RWPE2 (cell line): Measurements from ENCODE around the gene EFCAB12.

Experiments used
- ATAC-seq: fragments of 200-7000 bp; cut with Tn5 transposase; 3 replicates; pipeline ENCODE4 v1.9.1; 2021; ENCODE audit warnings: low read depth
- DNase-seq: peaks from one replicate; pipeline ENCODE4 v3.0.0-alpha.2; 2020; ENCODE audit warnings: low spot score
- H3K27ac ChIP-seq: fragments of 450-650 bp; 2 replicates; pipeline ENCODE4 v1.5.1; 2017; ENCODE audit warnings: mild to moderate bottlenecking; ENCODE audit not compliant: poor library complexity, severe bottlenecking
- H3K27me3 ChIP-seq: fragments of 250-450 bp; sonication (Bioruptor Pico); 2 replicates; pipeline ENCODE4 v1.5.1; 2021; ENCODE audit warnings: mild to moderate bottlenecking, moderate library complexity; ENCODE audit not compliant: insufficient read depth, poor library complexity, severe bottlenecking
- H3K36me3 ChIP-seq: fragments of 250-450 bp; sonication (Bioruptor Pico); 2 replicates; pipeline ENCODE4 v1.5.1; 2020; ENCODE audit warnings: low read depth, mild to moderate bottlenecking, moderate library complexity
- H3K4me1 ChIP-seq: fragments of 250-450 bp; sonication (Bioruptor Pico); 2 replicates; pipeline ENCODE4 v1.5.1; 2021; ENCODE audit warnings: mild to moderate bottlenecking, moderate library complexity; ENCODE audit not compliant: insufficient read depth, poor library complexity, severe bottlenecking
- H3K4me3 ChIP-seq: fragments of 250-450 bp; sonication (Bioruptor Pico); 2 replicates; pipeline ENCODE4 v1.5.1; 2021; ENCODE audit warnings: mild to moderate bottlenecking, moderate library complexity; ENCODE audit not compliant: severe bottlenecking
- H3K9me3 ChIP-seq: fragments of 250-450 bp; sonication (Bioruptor Pico); 2 replicates; pipeline ENCODE4 v1.5.1; 2021; ENCODE audit warnings: mild to moderate bottlenecking, moderate library complexity; ENCODE audit not compliant: severe bottlenecking
- CTCF ChIP-seq: fragments of 450-650 bp; IDR thresholded peaks from one replicate; pipeline ENCODE4 v1.5.1; 2017; ENCODE audit warnings: mild to moderate bottlenecking, moderate library complexity; ENCODE audit not compliant: poor library complexity, severe bottlenecking

EFCAB12 gene

GRCh38 chr3:129473769-129474152, 45.3 kb upstream of the EFCAB12 start:
- TF ChIP-seq CTCF: no peak
- H3K27ac ChIP-seq: no peak overlapping the region
- H3K4me3 ChIP-seq: no peak overlapping the region
- H3K27me3 ChIP-seq: no peaks in the 10 kb centered on the region
- peaks cover 17% of the 10 kb centered on the region; the same call in 1 of the 2 replicates for H3K36me3 ChIP-seq
- ATAC-seq (no peak), DNase-seq (no peak)
- H3K9me3 ChIP-seq: no peaks in the 10 kb centered on the region
- H3K4me1 ChIP-seq: no peaks in the 10 kb centered on the region

- Histone ChIP-seq H3K27me3 (no peaks in the 10 kb centered on the region), H3K9me3 (no peaks in the 10 kb centered on the region), H3K4me3 (no peak overlapping the region), H3K36me3 (peaks cover 12% of the 10 kb centered on the region; the same call in 1 of the 2 replicates), H3K27ac (no peak overlapping the region), H3K4me1 (no peaks in the 10 kb centered on the region)
- TF ChIP-seq CTCF: no peak
- ATAC-seq (no peak), DNase-seq (no peak)
Observed at GRCh38 chr3:129473067-129473768, 44.8 kb upstream of the EFCAB12 start.

GRCh38 chr3:129470861-129471260, 42.4 kb upstream of the EFCAB12 start:
- H3K4me1 ChIP-seq: no peaks in the 10 kb centered on the region

GRCh38 chr3:129469026-129469425, 40.6 kb upstream of the EFCAB12 start:
- H3K27ac ChIP-seq: no peak overlapping the region

More at GRCh38 chr3:129470861-129471260, 42.4 kb upstream of the EFCAB12 start:
- no peak overlapping the region for H3K4me3 ChIP-seq
- no peak for TF ChIP-seq CTCF
- no peaks in the 10 kb centered on the region for H3K27me3 ChIP-seq
- no peak overlapping the region for H3K27ac ChIP-seq
- DNase-seq (no peak), ATAC-seq (no peak)
- H3K36me3 ChIP-seq: peaks cover 6% of the 10 kb centered on the region; the same call in 1 of the 2 replicates
- H3K9me3 ChIP-seq: no peaks in the 10 kb centered on the region

More at GRCh38 chr3:129469026-129469425, 40.6 kb upstream of the EFCAB12 start:
- no peaks in the 10 kb centered on the region for H3K4me1 ChIP-seq
- TF ChIP-seq CTCF: no peak
- H3K9me3 ChIP-seq: no peaks in the 10 kb centered on the region
- ATAC-seq (no peak), DNase-seq (no peak)
- H3K36me3 ChIP-seq: peaks cover 6% of the 10 kb centered on the region; the same call in 1 of the 2 replicates
- no peaks in the 10 kb centered on the region for H3K27me3 ChIP-seq
- H3K4me3 ChIP-seq: no peak overlapping the region
